Panc1 (cell line): ENCODE measurements around the gene LPP. TPM values are rescaled to one million over a fixed set of nuclear protein-coding genes. Genes with fewer than 3 reads are reported as not detected.

ENCODE experiments used
- ATAC-seq: fragments of 200-7000 bp; cut with Tn5 transposase; 2 replicates; pipeline ENCODE4 v1.9.1; 2020; ENCODE audit warnings: mild to moderate bottlenecking, moderate library complexity
- BruUV-seq: library from RNA; stranded (reverse); fragments of 400-500 nt; replicated peaks from 2 replicates; lab custom pipeline; 2021; lab: Mats Ljungman, UMichigan
- CTCF ChIA-PET: fragments of 300-600 bp; sonication (Branson Sonifier 250); formaldehyde crosslinking; loops from one replicate; lab custom pipeline; 2022; ENCODE audit warnings: antibody characterized with exemption; lab: Charles Lee
- POLR2A ChIA-PET: fragments of 300-600 bp; sonication (Branson Sonifier 250); formaldehyde crosslinking; loops from one replicate; lab custom pipeline; 2022; ENCODE audit warnings: antibody characterized with exemption; lab: Charles Lee
- DNase-seq: peaks from one replicate; pipeline ENCODE4 v3.0.0-alpha.2; 2010; ENCODE audit warnings: low read depth, low spot score
- H3K27ac ChIP-seq: 2 replicates; pipeline ENCODE4 v1.5.1; 2011; ENCODE audit warnings: mild to moderate bottlenecking, low read length, inconsistent platforms
- H3K27me3 ChIP-seq: fragments of 200-500 bp; sonication (Bioruptor generic); 2 replicates; pipeline ENCODE4 v1.6.0; 2014; ENCODE audit warnings: low read length, inconsistent platforms; ENCODE audit not compliant: control insufficient read depth, insufficient read depth
- H3K36me3 ChIP-seq: fragments of 200-500 bp; sonication (Bioruptor generic); 2 replicates; pipeline ENCODE4 v1.5.1; 2014; ENCODE audit warnings: inconsistent platforms, mild to moderate bottlenecking, low read length, moderate library complexity; ENCODE audit not compliant: control insufficient read depth, insufficient read depth
- H3K4me1 ChIP-seq: 2 replicates; pipeline ENCODE4 v1.5.1; 2011; ENCODE audit warnings: inconsistent platforms, mild to moderate bottlenecking, low read length, moderate library complexity; ENCODE audit not compliant: control insufficient read depth, insufficient read depth
- H3K4me3 ChIP-seq, 2 experiments: 2 replicates each; pipeline ENCODE4 v1.5.1; 2011 to 2012; ENCODE audit warnings: low read depth in 2 of 2, low read length in 2 of 2, mild to moderate bottlenecking in 2 of 2, inconsistent platforms in 1 of 2, moderate library complexity in 1 of 2
- H3K9me3 ChIP-seq: fragments of 200-500 bp; sonication (Bioruptor generic); 2 replicates; pipeline ENCODE4 v1.5.1; 2014; ENCODE audit warnings: low read depth, mild to moderate bottlenecking, inconsistent platforms, low read length, moderate library complexity; ENCODE audit not compliant: control insufficient read depth, insufficient read depth
- POLR2AphosphoS5 ChIP-seq: IDR thresholded peaks from 2 replicates; pipeline ENCODE4 v1.6.1; 2012; ENCODE audit warnings: mild to moderate bottlenecking, low read depth, low read length, moderate library complexity
- SIN3A ChIP-seq: IDR thresholded peaks from 2 replicates; pipeline ENCODE4 v1.6.1; 2012; ENCODE audit warnings: low read depth, mild to moderate bottlenecking, low read length, moderate library complexity, borderline replicate concordance; ENCODE audit not compliant: insufficient read depth
- TCF7L2 ChIP-seq: IDR thresholded peaks from 2 replicates; pipeline ENCODE4 v1.6.1; 2011; ENCODE audit warnings: mild to moderate bottlenecking, low read depth, low read length, inconsistent platforms
- in situ Hi-C: cut with HindIII; loops from 2 replicates; pipeline ENCODE4 v1.10.0; 2016; ENCODE audit warnings: low sequenced_read_pairs, low pct_unique_long_range_greater_than_20kb
- intact Hi-C: fragments of 100-400 bp; cut with micrococcal nuclease; formaldehyde crosslinking; loops from one replicate; pipeline ENCODE4 v1.10.0; 2022; ENCODE audit not compliant: unreplicated experiment
- total RNA-seq: library from RNA; stranded (reverse); gene quantifications from one replicate; pipeline ENCODE4 v1.2.1, GENCODE V29; 2021; ENCODE audit not compliant: unreplicated experiment
- TF ChIP-seq, protein P1 (sequence below): fragments of 450-650 bp; IDR thresholded peaks from 2 replicates; pipeline ENCODE4 v1.5.1; 2017; ENCODE audit warnings: mild to moderate bottlenecking
- TF ChIP-seq, protein P2 (sequence below), 2 experiments: IDR thresholded peaks; 2 replicates each; pipeline ENCODE4 v1.6.1; 2011 to 2012; ENCODE audit warnings: low read depth in 2 of 2, control low read depth in 1 of 2, low read length in 1 of 2, mild to moderate bottlenecking in 1 of 2, moderate library complexity in 1 of 2; ENCODE audit not compliant: insufficient read depth in 1 of 2

LPP gene
- total RNA-seq, 1 experiment from 2014 or later: 90.0 TPM

DNA sequence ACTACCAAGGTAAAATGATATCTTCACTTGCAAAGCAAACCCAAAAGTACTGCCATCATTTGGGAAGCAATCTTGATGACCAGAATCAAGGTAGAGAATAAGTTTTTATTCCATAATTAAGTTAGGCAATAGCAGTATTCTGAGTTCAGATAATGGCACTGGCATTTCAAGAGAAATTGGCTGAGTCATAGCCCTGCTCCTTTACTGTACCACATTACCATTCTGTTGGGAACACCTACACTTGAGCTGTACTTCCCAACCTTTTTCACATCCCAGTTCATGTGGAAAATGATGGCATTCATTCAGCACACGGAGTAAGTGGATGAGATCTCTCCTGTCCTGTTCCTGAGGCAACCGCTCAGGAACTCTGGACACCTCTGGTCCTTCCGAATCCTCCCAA lies 706.2 kb downstream of the LPP start:
- intact Hi-C loops (no loop called here), in situ Hi-C loops (no loop called here)
- POLR2A ChIA-PET: no interaction called here
- H3K4me1 ChIP-seq: no peaks in the 10 kb centered on the region
- TF ChIP-seq TCF7L2: no peak
- no peak overlapping the region for H3K4me3 ChIP-seq
- H3K36me3 ChIP-seq: no peaks in the 10 kb centered on the region
- no peaks in the 10 kb centered on the region for H3K27me3 ChIP-seq
- no peaks in the 10 kb centered on the region for H3K9me3 ChIP-seq
- CTCF ChIA-PET: no interaction called here
- ATAC-seq: no peak
- no peak for DNase-seq
- no peak overlapping the region for H3K27ac ChIP-seq
- BruUV-seq: no TSS peak

DNA sequence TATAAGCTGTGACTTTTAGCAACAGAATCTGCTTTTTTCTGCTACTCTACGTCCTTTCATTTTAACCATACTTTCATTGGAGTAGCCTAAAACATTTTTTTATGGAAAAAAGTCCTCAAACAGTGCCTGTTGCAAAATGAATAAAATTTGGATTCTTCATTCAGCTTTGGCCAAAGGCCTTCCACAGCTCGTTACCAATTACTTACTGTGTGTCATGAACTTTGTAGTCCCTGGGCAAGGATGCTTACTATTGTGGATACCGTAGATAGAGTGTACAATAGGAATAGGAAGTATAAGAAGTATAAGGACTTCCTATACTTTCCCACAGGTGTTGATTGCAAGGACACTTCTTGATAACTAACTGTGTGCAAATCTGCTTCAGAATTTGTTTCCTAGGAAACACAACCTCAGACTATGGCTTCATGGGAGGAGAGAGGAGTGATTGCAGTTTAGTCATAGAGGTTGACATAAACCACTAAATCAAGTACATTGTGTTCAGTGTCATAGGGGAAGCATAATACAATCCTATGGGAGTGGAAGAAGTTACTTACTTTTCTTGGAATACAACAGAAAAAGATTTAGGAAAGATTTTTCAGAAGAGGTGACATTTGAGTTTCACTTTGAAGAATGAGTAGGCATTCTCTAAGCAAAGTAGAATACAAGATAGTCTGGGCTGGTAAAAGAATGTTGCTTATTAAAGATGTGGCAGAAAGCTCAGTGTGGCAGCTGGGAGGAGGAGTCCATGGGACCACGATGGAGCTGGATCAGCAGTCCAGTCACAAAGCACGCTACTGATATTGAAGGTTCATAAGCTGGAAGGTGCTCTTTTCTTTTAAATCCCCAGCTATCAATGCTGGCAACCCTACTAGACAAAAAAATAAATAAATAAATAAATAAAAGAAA lies 708.1 kb downstream of the LPP start:
- CTCF ChIA-PET: interaction anchor here (0.7 kb wide), 1 partner anchor 124 kb away, joined by 3 read pairs; no protein-coding TSS in a partner anchor
- H3K9me3 ChIP-seq: no peaks in the 10 kb centered on the region
- H3K36me3 ChIP-seq: no peaks in the 10 kb centered on the region
- intact Hi-C loops (no loop called here), in situ Hi-C loops (no loop called here)
- no TSS peak for BruUV-seq
- no peak overlapping the region for H3K27ac ChIP-seq
- ATAC-seq (no peak), DNase-seq (no peak)
- H3K4me1 ChIP-seq: no peaks in the 10 kb centered on the region
- POLR2A ChIA-PET: no interaction called here
- TF ChIP-seq, protein P1, sequence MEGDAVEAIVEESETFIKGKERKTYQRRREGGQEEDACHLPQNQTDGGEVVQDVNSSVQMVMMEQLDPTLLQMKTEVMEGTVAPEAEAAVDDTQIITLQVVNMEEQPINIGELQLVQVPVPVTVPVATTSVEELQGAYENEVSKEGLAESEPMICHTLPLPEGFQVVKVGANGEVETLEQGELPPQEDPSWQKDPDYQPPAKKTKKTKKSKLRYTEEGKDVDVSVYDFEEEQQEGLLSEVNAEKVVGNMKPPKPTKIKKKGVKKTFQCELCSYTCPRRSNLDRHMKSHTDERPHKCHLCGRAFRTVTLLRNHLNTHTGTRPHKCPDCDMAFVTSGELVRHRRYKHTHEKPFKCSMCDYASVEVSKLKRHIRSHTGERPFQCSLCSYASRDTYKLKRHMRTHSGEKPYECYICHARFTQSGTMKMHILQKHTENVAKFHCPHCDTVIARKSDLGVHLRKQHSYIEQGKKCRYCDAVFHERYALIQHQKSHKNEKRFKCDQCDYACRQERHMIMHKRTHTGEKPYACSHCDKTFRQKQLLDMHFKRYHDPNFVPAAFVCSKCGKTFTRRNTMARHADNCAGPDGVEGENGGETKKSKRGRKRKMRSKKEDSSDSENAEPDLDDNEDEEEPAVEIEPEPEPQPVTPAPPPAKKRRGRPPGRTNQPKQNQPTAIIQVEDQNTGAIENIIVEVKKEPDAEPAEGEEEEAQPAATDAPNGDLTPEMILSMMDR: no peak
- TF ChIP-seq, protein P2, sequence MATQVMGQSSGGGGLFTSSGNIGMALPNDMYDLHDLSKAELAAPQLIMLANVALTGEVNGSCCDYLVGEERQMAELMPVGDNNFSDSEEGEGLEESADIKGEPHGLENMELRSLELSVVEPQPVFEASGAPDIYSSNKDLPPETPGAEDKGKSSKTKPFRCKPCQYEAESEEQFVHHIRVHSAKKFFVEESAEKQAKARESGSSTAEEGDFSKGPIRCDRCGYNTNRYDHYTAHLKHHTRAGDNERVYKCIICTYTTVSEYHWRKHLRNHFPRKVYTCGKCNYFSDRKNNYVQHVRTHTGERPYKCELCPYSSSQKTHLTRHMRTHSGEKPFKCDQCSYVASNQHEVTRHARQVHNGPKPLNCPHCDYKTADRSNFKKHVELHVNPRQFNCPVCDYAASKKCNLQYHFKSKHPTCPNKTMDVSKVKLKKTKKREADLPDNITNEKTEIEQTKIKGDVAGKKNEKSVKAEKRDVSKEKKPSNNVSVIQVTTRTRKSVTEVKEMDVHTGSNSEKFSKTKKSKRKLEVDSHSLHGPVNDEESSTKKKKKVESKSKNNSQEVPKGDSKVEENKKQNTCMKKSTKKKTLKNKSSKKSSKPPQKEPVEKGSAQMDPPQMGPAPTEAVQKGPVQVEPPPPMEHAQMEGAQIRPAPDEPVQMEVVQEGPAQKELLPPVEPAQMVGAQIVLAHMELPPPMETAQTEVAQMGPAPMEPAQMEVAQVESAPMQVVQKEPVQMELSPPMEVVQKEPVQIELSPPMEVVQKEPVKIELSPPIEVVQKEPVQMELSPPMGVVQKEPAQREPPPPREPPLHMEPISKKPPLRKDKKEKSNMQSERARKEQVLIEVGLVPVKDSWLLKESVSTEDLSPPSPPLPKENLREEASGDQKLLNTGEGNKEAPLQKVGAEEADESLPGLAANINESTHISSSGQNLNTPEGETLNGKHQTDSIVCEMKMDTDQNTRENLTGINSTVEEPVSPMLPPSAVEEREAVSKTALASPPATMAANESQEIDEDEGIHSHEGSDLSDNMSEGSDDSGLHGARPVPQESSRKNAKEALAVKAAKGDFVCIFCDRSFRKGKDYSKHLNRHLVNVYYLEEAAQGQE (IDR thresholded peaks at IDR 0.05; ENCODE audit: insufficient read depth in 1 of 2, low read depth in 2 of 2, low read length in 1 of 2): no peak
- TF ChIP-seq TCF7L2: no peak
- no peaks in the 10 kb centered on the region for H3K27me3 ChIP-seq
- H3K4me3 ChIP-seq: no peak overlapping the region

DNA sequence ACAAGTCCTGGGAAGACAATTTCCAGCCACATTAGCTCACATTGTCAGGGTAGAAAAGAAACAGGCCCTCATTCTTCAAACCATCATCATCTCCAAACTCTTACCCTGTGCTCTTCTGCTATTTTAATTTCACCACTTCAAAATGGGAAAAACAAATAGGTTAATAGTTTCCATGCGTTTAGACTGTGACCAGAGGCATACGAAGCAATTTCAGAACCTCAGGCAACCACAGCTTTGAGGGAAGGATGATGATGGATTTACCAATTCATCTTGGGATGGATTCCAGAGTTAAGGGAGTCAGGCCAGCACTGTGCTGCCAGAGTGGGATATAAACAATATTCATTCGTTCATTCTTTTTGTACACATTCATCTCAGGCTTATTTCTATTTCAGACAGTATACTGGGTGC lies 710.0 kb downstream of the LPP start:
- no TSS peak for BruUV-seq
- Histone ChIP-seq H3K4me3 (no peak overlapping the region), H3K4me1 (no peaks in the 10 kb centered on the region), H3K27ac (no peak overlapping the region), H3K9me3 (no peaks in the 10 kb centered on the region), H3K27me3 (no peaks in the 10 kb centered on the region), H3K36me3 (no peaks in the 10 kb centered on the region)
- intact Hi-C loops (no loop called here), in situ Hi-C loops (no loop called here)
- ChIA-PET CTCF (no interaction called here), POLR2A (no interaction called here)
- DNase-seq (no peak), ATAC-seq (no peak)
- no peak for TF ChIP-seq TCF7L2
- TF ChIP-seq, protein P2 (IDR thresholded peaks at IDR 0.05; ENCODE audit: insufficient read depth in 1 of 2, low read depth in 2 of 2, low read length in 1 of 2): no peak
- TF ChIP-seq POLR2AphosphoS5: no peak
- TF ChIP-seq SIN3A: no peak
- TF ChIP-seq, protein P1: no peak
